HG03280 (cell line): ENCODE measurements around the gene GNAT1.
A peak's percentile ranks its signal among the peaks of the same experiment; 100 is the strongest.

Experiments used
- ATAC-seq: cut with Tn5 transposase; IDR thresholded peaks from one replicate; pipeline ENCODE4 v1.9.1; 2021; ENCODE audit warnings: mild to moderate bottlenecking, moderate library complexity; ENCODE audit not compliant: unreplicated experiment

GNAT1 gene

DNA sequence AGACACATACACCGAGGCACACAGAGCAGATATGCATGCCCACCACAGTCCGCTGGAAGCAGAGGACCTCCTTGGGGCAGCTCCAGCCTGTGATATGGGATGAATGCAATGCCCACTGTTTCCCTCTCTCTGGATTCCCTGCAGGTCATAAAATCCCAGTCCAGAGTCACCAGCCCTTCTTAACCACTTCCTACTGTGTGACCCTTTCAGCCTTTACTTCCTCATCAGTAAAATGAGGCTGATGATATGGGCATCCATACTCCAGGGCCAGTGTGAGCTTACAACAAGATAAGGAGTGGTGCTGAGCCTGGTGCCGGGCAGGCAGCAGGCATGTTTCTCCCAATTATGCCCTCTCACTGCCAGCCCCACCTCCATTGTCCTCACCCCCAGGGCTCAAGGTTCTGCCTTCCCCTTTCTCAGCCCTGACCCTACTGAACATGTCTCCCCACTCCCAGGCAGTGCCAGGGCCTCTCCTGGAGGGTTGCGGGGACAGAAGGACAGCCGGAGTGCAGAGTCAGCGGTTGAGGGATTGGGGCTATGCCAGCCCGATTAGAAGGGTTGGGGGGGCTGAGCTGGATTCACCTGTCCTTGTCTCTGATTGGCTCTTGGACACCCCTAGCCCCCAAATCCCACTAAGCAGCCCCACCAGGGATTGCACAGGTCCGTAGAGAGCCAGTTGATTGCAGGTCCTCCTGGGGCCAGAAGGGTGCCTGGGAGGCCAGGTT lies at the start of gene GNAT1:
Gene GNAT1 (plus strand): TSS at position 675 of the 725 bp plus-strand sequence. CDS start 116 bp downstream, outside the sequence.
- no peak for ATAC-seq

- ATAC-seq = no peak
Observed at GRCh38 chr3:50146316-50146901, 45.0 kb upstream of the GNAT1 start.

GRCh38 chr3:50147016-50147415 lies 44.4 kb upstream of the GNAT1 start:
- no peak for ATAC-seq

GRCh38 chr3:50147447-50147846 lies 44.0 kb upstream of the GNAT1 start:
- no peak for ATAC-seq

GRCh38 chr3:50147861-50148260 lies 43.5 kb upstream of the GNAT1 start:
- no peak for ATAC-seq

GRCh38 chr3:50150404-50150750 lies 41.0 kb upstream of the GNAT1 start:
- no peak for ATAC-seq

- no peak for ATAC-seq
Observed at GRCh38 chr3:50150863-50151686, 40.3 kb upstream of the GNAT1 start.

- ATAC-seq = no peak
Observed at GRCh38 chr3:50151728-50152127, 39.7 kb upstream of the GNAT1 start.

DNA sequence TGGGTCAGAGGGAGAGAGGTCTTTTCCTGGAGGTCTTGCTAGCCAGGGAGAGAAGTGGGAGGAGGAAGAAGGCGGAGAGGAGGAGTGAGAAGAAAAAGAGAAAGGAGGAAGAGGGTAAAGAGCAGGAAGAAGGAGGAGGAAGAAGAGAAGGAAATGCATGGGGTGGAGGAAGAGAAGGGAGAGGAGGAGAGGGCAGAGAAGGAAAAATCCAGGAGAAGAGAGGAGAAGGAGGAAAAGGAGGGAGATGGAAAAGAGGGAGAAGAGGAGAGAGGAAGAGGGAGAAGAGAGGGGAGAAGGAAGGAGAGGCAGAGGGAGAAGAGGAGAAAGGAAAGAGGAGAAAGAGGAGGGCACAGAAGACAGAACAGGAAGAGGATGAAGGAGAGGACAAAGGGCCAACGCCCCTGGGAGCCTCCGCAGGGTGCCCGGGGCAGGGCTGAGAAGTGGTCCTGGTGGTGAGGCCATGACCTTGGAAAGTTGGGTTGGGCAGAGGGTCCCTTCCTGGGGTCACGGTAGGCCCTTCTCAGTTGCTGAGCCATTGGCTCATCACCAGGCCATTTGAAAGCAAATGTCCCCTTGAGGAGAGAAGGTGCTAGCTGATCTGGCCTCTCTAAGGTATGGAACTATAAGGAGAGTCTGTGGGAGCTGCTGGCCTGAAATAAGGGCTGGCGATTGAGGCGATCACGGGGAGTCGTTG lies 37.5 kb upstream of the GNAT1 start:
- ATAC-seq = no peak

GRCh38 chr3:50154476-50154839 lies 37.0 kb upstream of the GNAT1 start:
- ATAC-seq = peak; percentile 15

DNA sequence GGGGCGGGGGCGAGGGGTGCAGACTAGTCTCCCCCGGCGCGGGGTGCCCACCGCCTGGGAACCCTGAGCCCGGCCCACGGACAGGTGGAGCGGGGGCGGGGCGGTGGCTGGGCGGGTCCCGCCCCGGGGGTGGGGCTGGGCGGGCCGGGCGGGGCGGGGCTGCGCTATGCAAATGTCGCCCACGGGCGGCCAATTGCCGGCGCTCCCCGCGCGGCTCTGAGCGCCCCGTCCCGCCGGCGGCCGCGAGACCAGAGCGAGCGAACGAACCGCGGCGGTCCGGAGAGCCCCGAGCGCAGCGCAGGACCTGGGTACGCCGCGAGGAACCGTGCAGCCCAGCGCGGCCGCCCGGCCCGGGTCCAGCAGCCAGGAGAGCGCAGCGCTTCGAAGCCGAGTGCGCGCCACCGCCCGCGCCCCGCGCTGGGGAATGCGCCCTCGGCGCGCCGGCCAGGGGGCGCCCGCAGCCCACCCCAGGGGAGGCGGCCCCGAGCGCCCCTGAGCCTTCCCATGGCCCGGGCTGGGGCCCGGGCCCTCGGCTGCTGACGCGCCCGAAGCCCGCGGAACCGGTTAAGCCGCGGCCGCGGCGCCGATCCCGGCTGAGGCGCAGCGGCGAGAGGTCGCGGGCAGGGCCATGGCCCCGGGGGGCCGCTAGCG lies 36.4 kb upstream of the GNAT1 start, which contains the start of gene SEMA3F:
Gene SEMA3F (plus strand): TSS at position 485 of the 651 bp plus-strand sequence. CDS start 4,299 bp downstream, outside the sequence.
- ATAC-seq = peak; percentile 71

- no peak for ATAC-seq
Observed at GRCh38 chr3:50155491-50155878, 35.9 kb upstream of the GNAT1 start.

- no peak for ATAC-seq
Observed at GRCh38 chr3:50155891-50156290, 35.5 kb upstream of the GNAT1 start.

DNA sequence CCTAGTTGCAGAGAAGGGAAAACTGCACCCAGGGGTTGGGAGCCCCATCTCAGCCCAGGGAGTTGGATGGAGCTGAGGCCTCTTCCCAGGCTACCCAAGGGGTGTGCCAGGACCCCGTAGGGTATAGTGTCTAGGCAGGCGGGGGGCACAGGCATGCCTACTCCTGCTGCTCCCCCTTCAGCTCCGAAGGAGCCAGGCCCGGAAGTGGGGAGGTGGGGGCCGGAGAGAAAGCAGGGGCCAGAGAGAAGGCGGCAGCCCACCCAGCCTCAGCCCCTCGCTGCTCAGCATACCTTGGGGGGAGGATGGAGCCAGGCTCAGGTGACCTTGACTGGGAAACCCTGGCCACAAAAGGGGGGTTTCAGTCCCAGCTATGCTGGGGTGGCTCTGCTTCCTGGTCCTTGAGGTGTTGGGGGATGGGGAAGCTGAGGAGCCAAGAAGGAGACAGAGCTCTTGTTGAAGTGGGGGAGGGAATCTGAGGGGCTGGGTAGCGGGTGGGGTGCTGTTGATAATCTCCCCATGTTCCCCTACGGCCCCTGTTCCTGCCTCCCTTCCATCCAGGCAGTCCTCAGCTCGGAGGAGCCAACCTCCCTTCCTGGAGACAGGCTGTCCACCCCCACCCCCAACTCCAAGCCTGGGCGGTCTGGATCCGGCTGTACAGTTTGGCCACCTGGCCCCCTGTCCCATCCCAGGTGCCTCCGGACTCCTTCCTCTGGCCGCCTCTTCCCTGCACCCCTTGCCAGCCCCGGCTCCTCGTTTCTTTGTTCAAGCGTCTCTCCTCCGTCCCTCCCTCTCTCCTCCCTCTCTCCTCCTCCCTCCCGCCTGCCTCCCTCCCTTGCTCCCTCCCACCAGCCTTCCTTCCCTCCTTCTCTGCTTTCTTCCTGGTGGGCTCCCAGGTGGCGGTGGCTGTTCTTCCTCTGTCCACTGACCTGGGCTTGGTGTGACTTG lies 34.6 kb upstream of the GNAT1 start:
- no peak for ATAC-seq

- ATAC-seq = no peak
Observed at GRCh38 chr3:50157827-50158529, 33.4 kb upstream of the GNAT1 start.

GRCh38 chr3:50158530-50159146 lies 32.8 kb upstream of the GNAT1 start:
- ATAC-seq = no peak

DNA sequence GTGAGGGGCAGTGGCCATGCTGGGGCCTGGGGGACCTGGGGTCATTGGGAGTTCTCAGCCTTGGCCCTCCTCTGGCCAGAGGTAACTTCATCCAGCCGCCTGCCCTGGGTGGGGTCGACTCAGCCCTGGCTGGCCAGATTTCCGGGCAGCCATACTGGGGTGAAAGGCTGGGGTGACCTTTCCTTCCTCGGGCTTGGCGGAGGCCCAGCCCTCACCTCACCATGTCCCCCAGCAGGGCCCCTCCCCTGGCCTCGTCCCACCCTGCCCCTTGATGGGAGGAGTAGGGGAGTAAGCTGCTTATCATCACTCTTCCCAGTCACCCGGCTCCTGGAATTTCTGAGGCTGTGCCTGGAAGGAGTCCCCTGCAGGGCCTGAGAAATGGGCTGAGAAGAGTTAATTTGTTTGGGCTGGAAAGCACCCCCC lies 30.8 kb upstream of the GNAT1 start:
- ATAC-seq = no peak

DNA sequence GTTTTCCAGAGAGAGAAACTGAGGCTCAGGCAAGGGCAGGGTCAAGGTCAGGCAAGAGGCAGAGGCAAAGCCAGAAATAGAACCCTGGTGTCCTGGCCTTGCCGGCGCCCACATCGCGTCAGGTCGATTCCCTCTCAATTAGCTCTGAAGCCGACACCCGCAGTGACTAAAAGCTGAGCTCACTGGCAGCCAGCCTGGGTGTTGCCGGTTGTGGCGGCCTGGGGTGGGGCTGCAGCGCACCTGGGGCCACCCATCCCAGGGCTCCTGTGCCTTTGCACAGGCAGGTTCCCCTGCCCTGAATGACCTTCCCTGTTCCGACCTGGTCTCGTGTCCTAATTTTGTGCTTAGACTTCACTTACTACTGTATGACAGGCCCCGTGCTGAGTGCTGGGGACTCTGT lies 30.1 kb upstream of the GNAT1 start:
- no peak for ATAC-seq
